ENCODE results near the gene DNASE1L3.

DNA sequence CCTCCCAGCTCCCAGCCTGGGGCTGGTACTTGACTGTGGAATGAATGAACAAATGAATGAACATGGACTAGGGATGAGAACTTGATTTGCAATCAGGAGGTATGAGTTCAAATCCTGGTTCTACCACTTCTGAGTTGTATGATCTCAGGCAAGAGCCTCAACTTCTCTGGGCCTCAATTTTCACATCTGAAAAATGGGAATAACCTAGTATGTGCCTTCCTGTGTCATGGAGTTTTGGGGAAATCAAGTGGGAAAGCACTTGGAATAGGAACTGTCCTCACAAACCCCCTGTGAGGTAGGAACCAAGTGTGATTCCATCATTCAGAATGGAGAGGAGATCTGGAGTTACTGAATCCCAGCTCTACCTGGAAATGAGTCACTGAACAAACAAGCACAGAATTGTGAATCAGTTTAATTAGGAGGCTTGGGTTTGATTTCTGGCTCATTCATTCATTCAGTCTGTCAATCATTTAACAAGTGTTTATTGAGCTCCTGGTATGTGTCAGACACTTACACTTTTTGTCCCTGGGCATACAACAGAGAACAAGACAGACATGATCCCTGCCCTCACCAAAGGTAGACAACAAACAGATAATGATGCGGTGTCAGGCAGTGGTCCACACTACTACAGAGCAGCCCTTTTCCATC is 29.7 kb downstream of the DNASE1L3 start:
- TF ChIP-seq CTCF (IDR thresholded peaks at IDR 0.05), result no peak
- TF ChIP-seq EP300 (IDR thresholded peaks at IDR 0.05), result no peak
- no peak for TF ChIP-seq POLR2AphosphoS5 (IDR thresholded peaks at IDR 0.05)
- TF ChIP-seq POLR2A (IDR thresholded peaks at IDR 0.05; ENCODE audit: low read depth), result no peak

Data from esophagus muscularis mucosa (tissue), 4 donors.